Loucy (cell line): Measurements from ENCODE around the gene SHC3.

Experiments
- EZH2phosphoT487 ChIP-seq: fragments of 200-600 bp; IDR thresholded peaks from 2 replicates; pipeline ENCODE4 v1.6.1; 2018; ENCODE audit warnings: antibody characterized with exemption, mild to moderate bottlenecking, moderate library complexity, borderline replicate concordance
- TF ChIP-seq, protein P1 (sequence below): fragments of 200-600 bp; sonication (generic); conservative IDR thresholded peaks from 2 replicates; pipeline ENCODE4 v1.5.1; 2014; ENCODE audit warnings: mild to moderate bottlenecking, antibody characterized with exemption, low read length

DNA sequence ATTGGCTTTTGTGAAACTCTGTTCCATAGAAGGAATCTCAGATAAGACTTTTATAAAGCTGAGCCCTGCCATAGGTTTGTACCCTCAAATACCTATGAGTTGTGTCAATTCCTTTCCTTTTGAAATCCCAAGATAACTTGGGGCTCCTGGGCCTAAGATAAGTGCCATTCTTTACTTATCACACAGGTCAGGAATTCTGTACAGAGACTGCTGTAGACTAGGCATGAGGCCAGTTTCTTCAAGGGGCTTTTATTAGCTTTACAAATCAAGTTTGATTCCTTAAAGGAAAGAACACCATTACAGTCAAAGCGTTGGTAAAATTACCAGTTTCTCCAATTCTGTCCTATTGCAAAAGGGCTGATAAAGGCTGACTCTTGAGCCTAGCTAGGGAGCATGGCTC lies 39.2 kb downstream of the SHC3 start:
- TF ChIP-seq, protein P1, sequence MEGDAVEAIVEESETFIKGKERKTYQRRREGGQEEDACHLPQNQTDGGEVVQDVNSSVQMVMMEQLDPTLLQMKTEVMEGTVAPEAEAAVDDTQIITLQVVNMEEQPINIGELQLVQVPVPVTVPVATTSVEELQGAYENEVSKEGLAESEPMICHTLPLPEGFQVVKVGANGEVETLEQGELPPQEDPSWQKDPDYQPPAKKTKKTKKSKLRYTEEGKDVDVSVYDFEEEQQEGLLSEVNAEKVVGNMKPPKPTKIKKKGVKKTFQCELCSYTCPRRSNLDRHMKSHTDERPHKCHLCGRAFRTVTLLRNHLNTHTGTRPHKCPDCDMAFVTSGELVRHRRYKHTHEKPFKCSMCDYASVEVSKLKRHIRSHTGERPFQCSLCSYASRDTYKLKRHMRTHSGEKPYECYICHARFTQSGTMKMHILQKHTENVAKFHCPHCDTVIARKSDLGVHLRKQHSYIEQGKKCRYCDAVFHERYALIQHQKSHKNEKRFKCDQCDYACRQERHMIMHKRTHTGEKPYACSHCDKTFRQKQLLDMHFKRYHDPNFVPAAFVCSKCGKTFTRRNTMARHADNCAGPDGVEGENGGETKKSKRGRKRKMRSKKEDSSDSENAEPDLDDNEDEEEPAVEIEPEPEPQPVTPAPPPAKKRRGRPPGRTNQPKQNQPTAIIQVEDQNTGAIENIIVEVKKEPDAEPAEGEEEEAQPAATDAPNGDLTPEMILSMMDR = no peak
- no peak for TF ChIP-seq EZH2phosphoT487
